ENCODE data around the gene SORT1. TPM values are rescaled to one million over a fixed set of nuclear protein-coding genes. Genes with fewer than 3 reads are reported as not detected.

Gene SORT1
- total RNA-seq, 1 experiment from 2014 or later = 47.9 TPM

GRCh38 chr1:109367626-109368025, 30.1 kb downstream of the SORT1 start:
- Histone ChIP-seq H3K14ac (ENCODE audit: insufficient read depth, low read length) (no peak overlapping the region), H3K56ac (ENCODE audit: insufficient read length, low read depth, low read length) (no peak overlapping the region), H3K18ac (ENCODE audit: insufficient read length, low read depth, low read length) (no peak overlapping the region), H2BK120ac (ENCODE audit: low read depth, low read length, poor library complexity, severe bottlenecking) (no peak overlapping the region), H2AK5ac (ENCODE audit: insufficient read length, low read length) (no peak overlapping the region), H3K9ac (ENCODE audit: extremely low read depth, insufficient read length, low read length) (no peak overlapping the region), H3T11ph (ENCODE audit: low read length) (no peak overlapping the region), H2BK5ac (ENCODE audit: insufficient read length, low read length) (no peak overlapping the region), H4K5ac (ENCODE audit: insufficient read length, low read depth, low read length) (no peak overlapping the region), H3K79me1 (ENCODE audit: insufficient read depth, low read depth, low read length, poor library complexity, severe bottlenecking) (peaks cover 5% of the 10 kb centered on the region), H3K23ac (ENCODE audit: insufficient read length, low read depth, low read length) (no peak overlapping the region), H3K79me2 (ENCODE audit: insufficient read depth, low read length) (no peaks in the 10 kb centered on the region), H3K4me2 (ENCODE audit: insufficient read depth, insufficient read length, low read length) (no peak overlapping the region), H3K27me3 (ENCODE audit: insufficient read depth, low read length) (no peaks in the 10 kb centered on the region), H4K91ac (ENCODE audit: insufficient read length, low read depth, low read length) (no peak overlapping the region), H4K8ac (replicated peaks; ENCODE audit: insufficient read length, low read depth, low read length) (no peak overlapping the region), H3K27ac (ENCODE audit: insufficient read length, low read depth, low read length) (no peak overlapping the region), H2BK15ac (ENCODE audit: low read depth, low read length) (no peak overlapping the region), H3K4me1 (ENCODE audit: insufficient read depth, low read length) (no peaks in the 10 kb centered on the region; the same call in 1 of the 2 replicates), H2BK20ac (ENCODE audit: low read depth, low read length, poor library complexity, severe bottlenecking) (no peak overlapping the region), H2AFZ (ENCODE audit: low read length) (no peak overlapping the region), H3K4ac (ENCODE audit: low read depth, low read length) (no peak overlapping the region), H3K9me3 (ENCODE audit: control insufficient read depth, low read depth, low read length) (no peaks in the 10 kb centered on the region), H3K23me2 (ENCODE audit: insufficient read length, low read depth, low read length, poor library complexity, severe bottlenecking) (no peaks in the 10 kb centered on the region), H2BK12ac (ENCODE audit: insufficient read length, low read depth, low read length) (no peak overlapping the region), H4K20me1 (ENCODE audit: control insufficient read depth, insufficient read depth, insufficient read length) (no peaks in the 10 kb centered on the region)
- no peaks in the 10 kb centered on the region for H3K9me3 Mint-ChIP-seq
- DNase-seq = no peak
- no peak overlapping the region for H3K4me3 Mint-ChIP-seq
- TF ChIP-seq CTCF (conservative IDR thresholded peaks at IDR 0.05) = no peak
- H3K36me3 Mint-ChIP-seq (ENCODE audit: insufficient read depth in 1 of 3, low read depth in 3 of 3) = peaks cover 17 to 29% (median 23%) of the 10 kb centered on the region in 3 experiments
- WGBS (ENCODE audit: extremely low coverage, insufficient read length, low lambda C conversion rate) = no CpG with 5 or more reads among the region's 3 CpGs
- no peaks in the 10 kb centered on the region for H3K27me3 Mint-ChIP-seq (ENCODE audit: low read depth)
- peaks cover 20 to 23% of the 10 kb centered on the region in 2 experiments for H3K4me1 Mint-ChIP-seq
- H3K27ac Mint-ChIP-seq = no peak overlapping the region
